GM10266 (cell line): Measurements from ENCODE around the gene CD3D.
A peak's percentile ranks its signal among the peaks of the same experiment; 100 is the strongest.

Experiments used
- DNase-seq: peaks from one replicate; pipeline ENCODE4 v3.0.0; 2012; ENCODE audit errors: extremely low spot score
- CTCF ChIP-seq: IDR thresholded peaks from 2 replicates; pipeline ENCODE4 v1.5.1; 2012; ENCODE audit warnings: mild to moderate bottlenecking, low read depth; ENCODE audit not compliant: control insufficient read depth, insufficient read depth; ENCODE audit errors: missing control alignments

CD3D gene

GRCh38 chr11:118353084-118353710 lies 10.7 kb upstream of the CD3D start:
- peak; percentile 43 for TF ChIP-seq CTCF
- DNase-seq: no peak

- TF ChIP-seq CTCF: no peak
- no peak for DNase-seq
These were observed 7.0 kb upstream of the CD3D start for GRCh38 chr11:118349475-118349874.

GRCh38 chr11:118343981-118344515 lies 1.5 kb upstream of the CD3D start, which contains the start of gene CD3G:
Gene CD3G, plus strand, starts transcription at chr11:118344344. Its CDS starts 80 bp downstream, at chr11:118344424.
- no peak for TF ChIP-seq CTCF
- no peak for DNase-seq

- DNase-seq: no peak
- no peak for TF ChIP-seq CTCF
These were observed 743 bp upstream of the CD3D start for GRCh38 chr11:118343248-118343647.

- no peak for TF ChIP-seq CTCF
These were observed 553 bp downstream of the CD3D start for GRCh38 chr11:118341815-118342489.

GRCh38 chr11:118341261-118341660 lies 1.2 kb downstream of the CD3D start:
- DNase-seq: no peak
- no peak for TF ChIP-seq CTCF

More at GRCh38 chr11:118341815-118342489, 553 bp downstream of the CD3D start:
- DNase-seq: no peak

GRCh38 chr11:118340449-118340848 lies 2.1 kb downstream of the CD3D start:
- no peak for TF ChIP-seq CTCF
- DNase-seq: no peak
